IMR-90 (cell line): ENCODE measurements around the gene HMG20B.

Experiments used
- CEBPB ChIP-seq: IDR thresholded peaks from 2 replicates; pipeline ENCODE4 v1.6.1; 2012; ENCODE audit warnings: low read depth, low read length, improper control_type of control experiment
- MAFK ChIP-seq: IDR thresholded peaks from 2 replicates; pipeline ENCODE4 v1.6.1; 2012; ENCODE audit warnings: low read depth, low read length, improper control_type of control experiment
- POLR2A ChIP-seq: IDR thresholded peaks from 2 replicates; pipeline ENCODE4 v1.6.1; 2012; ENCODE audit warnings: mild to moderate bottlenecking, low read depth, low read length
- SMC3 ChIP-seq: fragments of 150-350 bp; IDR thresholded peaks from 2 replicates; pipeline ENCODE4 v1.6.1; 2016; ENCODE audit warnings: low read depth, mild to moderate bottlenecking, antibody characterized with exemption, low read length, moderate library complexity
- TF ChIP-seq, protein P1 (sequence below): conservative IDR thresholded peaks from 2 replicates; pipeline ENCODE4 v1.5.1; 2012; ENCODE audit warnings: mild to moderate bottlenecking, low read depth, low read length, improper control_type of control experiment

- no peak for TF ChIP-seq POLR2A
- TF ChIP-seq, protein P1, sequence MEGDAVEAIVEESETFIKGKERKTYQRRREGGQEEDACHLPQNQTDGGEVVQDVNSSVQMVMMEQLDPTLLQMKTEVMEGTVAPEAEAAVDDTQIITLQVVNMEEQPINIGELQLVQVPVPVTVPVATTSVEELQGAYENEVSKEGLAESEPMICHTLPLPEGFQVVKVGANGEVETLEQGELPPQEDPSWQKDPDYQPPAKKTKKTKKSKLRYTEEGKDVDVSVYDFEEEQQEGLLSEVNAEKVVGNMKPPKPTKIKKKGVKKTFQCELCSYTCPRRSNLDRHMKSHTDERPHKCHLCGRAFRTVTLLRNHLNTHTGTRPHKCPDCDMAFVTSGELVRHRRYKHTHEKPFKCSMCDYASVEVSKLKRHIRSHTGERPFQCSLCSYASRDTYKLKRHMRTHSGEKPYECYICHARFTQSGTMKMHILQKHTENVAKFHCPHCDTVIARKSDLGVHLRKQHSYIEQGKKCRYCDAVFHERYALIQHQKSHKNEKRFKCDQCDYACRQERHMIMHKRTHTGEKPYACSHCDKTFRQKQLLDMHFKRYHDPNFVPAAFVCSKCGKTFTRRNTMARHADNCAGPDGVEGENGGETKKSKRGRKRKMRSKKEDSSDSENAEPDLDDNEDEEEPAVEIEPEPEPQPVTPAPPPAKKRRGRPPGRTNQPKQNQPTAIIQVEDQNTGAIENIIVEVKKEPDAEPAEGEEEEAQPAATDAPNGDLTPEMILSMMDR, result no peak
- TF ChIP-seq MAFK, result no peak
- no peak for TF ChIP-seq CEBPB
- no peak for TF ChIP-seq SMC3
Measured at GRCh38 chr19:3615524-3616135, 42.9 kb downstream of the HMG20B start.
